ENCODE results near the gene MRPL58. TPM values are rescaled to one million over a fixed set of nuclear protein-coding genes. Genes with fewer than 3 reads are reported as not detected.

The MRPL58 gene
- total and polyA plus RNA-seq, 4 donors = 14.7 to 55.5 (median 35.7) TPM

GRCh38 chr17:75003070-75003956 lies 9.2 kb upstream of the MRPL58 start:
- Histone ChIP-seq H3K9me3 (ENCODE audit: control insufficient read depth in 4 of 4, insufficient read depth in 3 of 4, low read length in 3 of 4) (no peaks in the 10 kb centered on the region), H3K36me3 (ENCODE audit: control insufficient read depth in 4 of 4, insufficient read depth in 4 of 4, low read length in 4 of 4) (peaks cover 4 to 29% (median 8%) of the 10 kb centered on the region in 4 donors), H3K27me3 (ENCODE audit: control insufficient read depth in 3 of 3, insufficient read depth in 3 of 3, low read length in 2 of 3) (no peaks in the 10 kb centered on the region), H3K4me1 (ENCODE audit: control insufficient read depth in 5 of 5, insufficient read depth in 5 of 5, low read length in 5 of 5) (no peaks in the 10 kb centered on the region), H3K27ac (ENCODE audit: low read depth in 1 of 2, low read length in 1 of 2) (no peak overlapping the region), H3K9ac (ENCODE audit: insufficient read depth in 1 of 2, low read length in 2 of 2) (no peak overlapping the region), H3K4me3 (no peak overlapping the region)
- DNase-seq (no peak), ATAC-seq (ENCODE audit: insufficient read depth, low FRiP score) (no peak)
- no peak for TF ChIP-seq CTCF (IDR thresholded peaks at IDR 0.05; ENCODE audit: control extremely low read depth, extremely low read depth)
- WGBS, 2 donors = 91 to 95% methylated on average over 75 to 76 of the region's 76 CpGs

GRCh38 chr17:75003957-75004355 lies 8.5 kb upstream of the MRPL58 start:
- Histone ChIP-seq H3K4me3 (no peak overlapping the region), H3K9ac (ENCODE audit: insufficient read depth in 1 of 2, low read length in 2 of 2) (no peak overlapping the region), H3K9me3 (ENCODE audit: control insufficient read depth in 4 of 4, insufficient read depth in 3 of 4, low read length in 3 of 4) (no peaks in the 10 kb centered on the region), H3K36me3 (ENCODE audit: control insufficient read depth in 4 of 4, insufficient read depth in 4 of 4, low read length in 4 of 4) (peaks cover 4 to 29% (median 8%) of the 10 kb centered on the region in 4 donors), H3K4me1 (ENCODE audit: control insufficient read depth in 5 of 5, insufficient read depth in 5 of 5, low read length in 5 of 5) (no peaks in the 10 kb centered on the region), H3K27me3 (ENCODE audit: control insufficient read depth in 3 of 3, insufficient read depth in 3 of 3, low read length in 2 of 3) (no peaks in the 10 kb centered on the region), H3K27ac (ENCODE audit: low read depth in 1 of 2, low read length in 1 of 2) (no peak overlapping the region)
- DNase-seq = no peak
- TF ChIP-seq CTCF (IDR thresholded peaks at IDR 0.05; ENCODE audit: control extremely low read depth, extremely low read depth) = no peak
- WGBS, 2 donors = 96 to 98% methylated on average over 19 of the region's 19 CpGs
- ATAC-seq (ENCODE audit: insufficient read depth, low FRiP score) = no peak

- ATAC-seq (ENCODE audit: insufficient read depth, low FRiP score) (no peak), DNase-seq (no peak)
- Histone ChIP-seq H3K27ac (ENCODE audit: low read depth in 1 of 2, low read length in 1 of 2) (no peak overlapping the region), H3K9me3 (ENCODE audit: control insufficient read depth in 4 of 4, insufficient read depth in 3 of 4, low read length in 3 of 4) (no peaks in the 10 kb centered on the region), H3K27me3 (ENCODE audit: control insufficient read depth in 3 of 3, insufficient read depth in 3 of 3, low read length in 2 of 3) (no peaks in the 10 kb centered on the region), H3K36me3 (ENCODE audit: control insufficient read depth in 4 of 4, insufficient read depth in 4 of 4, low read length in 4 of 4) (peaks cover 4 to 29% (median 8%) of the 10 kb centered on the region in 4 donors), H3K4me1 (ENCODE audit: control insufficient read depth in 5 of 5, insufficient read depth in 5 of 5, low read length in 5 of 5) (no peaks in the 10 kb centered on the region), H3K9ac (ENCODE audit: insufficient read depth in 1 of 2, low read length in 2 of 2) (no peak overlapping the region), H3K4me3 (no peak overlapping the region)
- no peak for TF ChIP-seq CTCF (IDR thresholded peaks at IDR 0.05; ENCODE audit: control extremely low read depth, extremely low read depth)
- WGBS, 2 donors = 97 to 98% methylated on average over 3 of the region's 3 CpGs
Observed at GRCh38 chr17:75004371-75004770, 8.1 kb upstream of the MRPL58 start.

Measured in lung (tissue), 12 donors.